NAMALWA (cell line): Measurements from ENCODE around the gene DEDD2.
A peak's percentile ranks its signal among the peaks of the same experiment; 100 is the strongest.

Source experiments
- DNase-seq: peaks from one replicate; pipeline ENCODE4 v3.0.0-alpha.2; 2015; ENCODE audit warnings: low spot score

Gene DEDD2

GRCh38 chr19:42248270-42249148 is 31.0 kb upstream of the DEDD2 start:
- no peak for DNase-seq

- DNase-seq, result no peak
These were observed 30.2 kb upstream of the DEDD2 start for GRCh38 chr19:42247640-42248199.

GRCh38 chr19:42246922-42247639 is 29.6 kb upstream of the DEDD2 start:
- no peak for DNase-seq

GRCh38 chr19:42246143-42246921 is 28.9 kb upstream of the DEDD2 start:
- DNase-seq, result no peak

GRCh38 chr19:42245231-42245630 is 27.8 kb upstream of the DEDD2 start:
- DNase-seq, result no peak

GRCh38 chr19:42244347-42245220 is 27.1 kb upstream of the DEDD2 start:
- peak; percentile 98 for DNase-seq

GRCh38 chr19:42242512-42243409 is 25.3 kb upstream of the DEDD2 start, which contains the start of gene GSK3A:
GSK3A (minus strand) TSS chr19:42242602; CDS start chr19:42242465, 137 bp downstream.
- peak; percentile 99 for DNase-seq

- DNase-seq, result no peak
These were observed 24.6 kb upstream of the DEDD2 start for GRCh38 chr19:42242069-42242511.

GRCh38 chr19:42241279-42241678 is 23.8 kb upstream of the DEDD2 start:
- DNase-seq, result no peak

GRCh38 chr19:42239544-42240220 is 22.2 kb upstream of the DEDD2 start:
- no peak for DNase-seq

GRCh38 chr19:42235181-42235580 is 17.7 kb upstream of the DEDD2 start:
- no peak for DNase-seq

GRCh38 chr19:42234364-42234763 is 16.9 kb upstream of the DEDD2 start:
- no peak for DNase-seq

- no peak for DNase-seq
These were observed 16.3 kb upstream of the DEDD2 start for GRCh38 chr19:42233678-42234292.

GRCh38 chr19:42233106-42233505 is 15.6 kb upstream of the DEDD2 start:
- DNase-seq, result no peak

GRCh38 chr19:42232435-42232834 is 15.0 kb upstream of the DEDD2 start:
- no peak for DNase-seq

- DNase-seq, result no peak
These were observed 13.1 kb upstream of the DEDD2 start for GRCh38 chr19:42230571-42230970.

- no peak for DNase-seq
These were observed 12.4 kb upstream of the DEDD2 start for GRCh38 chr19:42229855-42230351.

GRCh38 chr19:42229301-42229854 is 11.9 kb upstream of the DEDD2 start:
- DNase-seq, result no peak
